ENCODE measurements around the gene EIF1. TPM values are rescaled to one million over a fixed set of nuclear protein-coding genes. Genes with fewer than 3 reads are reported as not detected.
A peak's percentile ranks its signal among the peaks of the same experiment; 100 is the strongest.
"Not testable (repeated sequence)": the region's sequence is repeated elsewhere in the genome, so short reads cannot be mapped to it uniquely, and the experiment has no call there.

Gene EIF1
- total RNA-seq, 2 experiments from 2014 or later, result 145 to 659 TPM

GRCh38 chr17:41667280-41668041 is 21.2 kb upstream of the EIF1 start:
- Histone ChIP-seq H3K9me3 (ENCODE audit: low read length) (no peaks in the 10 kb centered on the region), H3K9me2 (ENCODE audit: insufficient read depth, low read length) (no peaks in the 10 kb centered on the region), H2AFZ (ENCODE audit: low read length) (peak overlapping the region; percentile 96), H3K36me3 (ENCODE audit: insufficient read depth, low read length) (no peaks in the 10 kb centered on the region), H3K4me2 (ENCODE audit: low read length) (peak overlapping the region; percentile 82), H3K4me3 (ENCODE audit: low read depth, low read length, poor library complexity, severe bottlenecking) (peak overlapping the region; percentile 62), H3K27ac (ENCODE audit: low read depth, low read length, poor library complexity, severe bottlenecking) (no peak overlapping the region), H4K20me1 (ENCODE audit: insufficient read depth, low read length) (no peaks in the 10 kb centered on the region), H3K4me1 (ENCODE audit: insufficient read depth, low read length, poor library complexity, severe bottlenecking) (peaks cover 31% of the 10 kb centered on the region), H3K79me2 (ENCODE audit: insufficient read depth, low read depth, low read length) (no peaks in the 10 kb centered on the region)
- intact Hi-C loops (cut with micrococcal nuclease; ENCODE audit: unreplicated experiment), result loop anchor here (1.0 to 10.0 kb wide), 2 partner anchors 21 to 343 kb away; partner anchors contain the start of gene EIF1
- ChIA-PET POLR2A (interaction anchor here (0.6 to 2.8 kb wide), 5 partner anchors 11 to 135 kb away, joined by 3 to 10 read pairs (median 3); no protein-coding TSS in a partner anchor), CTCF (ENCODE audit: unreplicated experiment) (interaction anchor here (0.9 to 1.3 kb wide), 3 partner anchors 11 to 21 kb away, joined by 3 to 5 read pairs (median 4); partner anchors contain the start of gene EIF1)
- no peak for DNase-seq (ENCODE audit: low spot score)
- TF ChIP-seq CTCF (conservative IDR thresholded peaks at IDR 0.05; ENCODE audit: low read length) (peak; percentile 55; the same call in 1 of the 2 replicates), EZH2phosphoT487 (IDR thresholded peaks at IDR 0.05; ENCODE audit: borderline replicate concordance, low read depth, low read length) (no peak)
- no TSS peak for BruUV-seq (replicated peaks)

GRCh38 chr17:41672153-41672552 is 16.5 kb upstream of the EIF1 start:
- no peaks in the 10 kb centered on the region for H3K79me2 ChIP-seq (ENCODE audit: insufficient read depth, low read depth, low read length)
- H3K4me3 ChIP-seq (ENCODE audit: low read depth, low read length, poor library complexity, severe bottlenecking), result no peak overlapping the region
- TF ChIP-seq CTCF (conservative IDR thresholded peaks at IDR 0.05; ENCODE audit: low read length), result no peak
- TF ChIP-seq EZH2phosphoT487 (IDR thresholded peaks at IDR 0.05; ENCODE audit: borderline replicate concordance, low read depth, low read length), result no peak
- DNase-seq (ENCODE audit: low spot score), result no peak
- BruUV-seq (replicated peaks), result no TSS peak
- no peaks in the 10 kb centered on the region for H3K9me2 ChIP-seq (ENCODE audit: insufficient read depth, low read length)
- no peak overlapping the region for H3K27ac ChIP-seq (ENCODE audit: low read depth, low read length, poor library complexity, severe bottlenecking)
- peaks cover 17% of the 10 kb centered on the region for H3K4me1 ChIP-seq (ENCODE audit: insufficient read depth, low read length, poor library complexity, severe bottlenecking)
- intact Hi-C loops (cut with micrococcal nuclease; ENCODE audit: unreplicated experiment), result no loop called here
- H2AFZ ChIP-seq (ENCODE audit: low read length), result no peak overlapping the region
- ChIA-PET POLR2A (no interaction called here), CTCF (ENCODE audit: unreplicated experiment) (no interaction called here)
- H4K20me1 ChIP-seq (ENCODE audit: insufficient read depth, low read length), result no peaks in the 10 kb centered on the region
- H3K36me3 ChIP-seq (ENCODE audit: insufficient read depth, low read length), result no peaks in the 10 kb centered on the region
- no peak overlapping the region for H3K4me2 ChIP-seq (ENCODE audit: low read length)
- no peaks in the 10 kb centered on the region for H3K9me3 ChIP-seq (ENCODE audit: low read length)

GRCh38 chr17:41675157-41676057 is 13.3 kb upstream of the EIF1 start:
- DNase-seq (ENCODE audit: low spot score); BruUV-seq (replicated peaks); H3K27ac ChIP-seq (ENCODE audit: low read depth, low read length, poor library complexity, severe bottlenecking); H4K20me1 ChIP-seq (ENCODE audit: insufficient read depth, low read length); H3K9me2 ChIP-seq (ENCODE audit: insufficient read depth, low read length); intact Hi-C loops (cut with micrococcal nuclease; ENCODE audit: unreplicated experiment); H3K79me2 ChIP-seq (ENCODE audit: insufficient read depth, low read depth, low read length); H3K4me2 ChIP-seq (ENCODE audit: low read length); H2AFZ ChIP-seq (ENCODE audit: low read length); H3K4me3 ChIP-seq (ENCODE audit: low read depth, low read length, poor library complexity, severe bottlenecking); H3K9me3 ChIP-seq (ENCODE audit: low read length); H3K36me3 ChIP-seq (ENCODE audit: insufficient read depth, low read length); CTCF ChIA-PET (ENCODE audit: unreplicated experiment): not testable (repeated sequence)
- peaks cover 15% of the 10 kb centered on the region for H3K4me1 ChIP-seq (ENCODE audit: insufficient read depth, low read length, poor library complexity, severe bottlenecking)
- POLR2A ChIA-PET, result interaction anchor here (0.6 kb wide), 1 partner anchor 765 kb away, joined by 3 read pairs; no protein-coding TSS in a partner anchor

Measured in OCI-LY7 (cell line).